ENCODE data around the gene TTC39B. TPM values are rescaled to one million over a fixed set of nuclear protein-coding genes. Genes with fewer than 3 reads are reported as not detected.

The TTC39B gene
- total and polyA plus RNA-seq, 2 donors = 9.4 to 10.6 TPM

GRCh38 chr9:15308511-15308910 lies 1.5 kb upstream of the TTC39B start:
- no peak for DNase-seq (ENCODE audit: low read depth in 6 of 9, low spot score in 9 of 9)
- Histone ChIP-seq H3K36me3 (ENCODE audit: control insufficient read depth in 2 of 2, insufficient read depth in 2 of 2, low read length in 1 of 2) (no peaks in the 10 kb centered on the region), H3K9me3 (ENCODE audit: control insufficient read depth in 2 of 2, insufficient read depth in 1 of 2, low read length in 1 of 2) (no peaks in the 10 kb centered on the region), H3K27ac (ENCODE audit: low read depth in 1 of 2, low read length in 1 of 2) (no peak overlapping the region), H3K4me1 (ENCODE audit: control insufficient read depth in 2 of 2, insufficient read depth in 2 of 2, low read length in 2 of 2) (peaks cover 7 to 19% of the 10 kb centered on the region in 2 donors), H3K4me3 (ENCODE audit: low read length in 2 of 2) (no peak overlapping the region), H3K27me3 (ENCODE audit: control insufficient read depth in 2 of 2, insufficient read depth in 1 of 2, low read length in 1 of 2) (peaks cover 0 to 14% of the 10 kb centered on the region in 2 donors)
- WGBS = 46% methylated on average over 1 of the region's 1 CpG

DNA sequence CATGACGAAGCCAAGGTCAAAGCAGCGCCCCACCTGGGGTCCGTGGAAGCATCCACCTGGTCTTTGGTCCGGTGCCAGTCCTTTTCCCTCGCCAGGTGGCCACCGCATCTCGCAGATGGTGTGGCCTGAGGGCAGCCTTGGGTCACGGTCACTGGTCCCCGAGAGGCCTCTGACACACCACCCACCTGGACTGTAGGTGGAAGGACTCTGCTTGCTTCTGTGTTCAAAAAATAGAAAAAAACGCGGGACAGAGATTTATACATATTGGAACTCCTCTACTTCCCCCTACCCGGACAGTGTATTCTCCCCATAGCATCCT lies 466 bp upstream of the TTC39B start:
- Histone ChIP-seq H3K27me3 (ENCODE audit: control insufficient read depth in 2 of 2, insufficient read depth in 1 of 2, low read length in 1 of 2) (peaks cover 0 to 14% of the 10 kb centered on the region in 2 donors), H3K4me3 (ENCODE audit: low read length in 2 of 2) (peak overlapping the region; percentile 79 to 83), H3K9me3 (ENCODE audit: control insufficient read depth in 2 of 2, insufficient read depth in 1 of 2, low read length in 1 of 2) (no peaks in the 10 kb centered on the region), H3K27ac (ENCODE audit: low read depth in 1 of 2, low read length in 1 of 2) (peak overlapping the region; percentile 18 to 68), H3K36me3 (ENCODE audit: control insufficient read depth in 2 of 2, insufficient read depth in 2 of 2, low read length in 1 of 2) (no peaks in the 10 kb centered on the region), H3K4me1 (ENCODE audit: control insufficient read depth in 2 of 2, insufficient read depth in 2 of 2, low read length in 2 of 2) (peaks cover 7 to 19% of the 10 kb centered on the region in 2 donors)
- DNase-seq (ENCODE audit: low read depth in 6 of 9, low spot score in 9 of 9) = no peak
- 8% methylated on average over 12 of the region's 12 CpGs for WGBS

- H3K4me1 ChIP-seq (ENCODE audit: control insufficient read depth in 2 of 2, insufficient read depth in 2 of 2, low read length in 2 of 2) = peaks cover 7 to 20% of the 10 kb centered on the region in 2 donors
- H3K9me3 ChIP-seq (ENCODE audit: control insufficient read depth in 2 of 2, insufficient read depth in 1 of 2, low read length in 1 of 2) = no peaks in the 10 kb centered on the region
- H3K27ac ChIP-seq (ENCODE audit: low read depth in 1 of 2, low read length in 1 of 2) = peak overlapping the region; percentile 71 to 86
- no peaks in the 10 kb centered on the region for H3K36me3 ChIP-seq (ENCODE audit: control insufficient read depth in 2 of 2, insufficient read depth in 2 of 2, low read length in 1 of 2)
- 8% methylated on average over 32 of the region's 32 CpGs for WGBS
- DNase-seq (ENCODE audit: low read depth in 6 of 9, low spot score in 9 of 9) = peak in 2 of 9 donors; percentile 55 to 78
- H3K4me3 ChIP-seq (ENCODE audit: low read length in 2 of 2) = peak overlapping the region; percentile 79 to 83
- peaks cover 0 to 14% of the 10 kb centered on the region in 2 donors for H3K27me3 ChIP-seq (ENCODE audit: control insufficient read depth in 2 of 2, insufficient read depth in 1 of 2, low read length in 1 of 2)
Observed at GRCh38 chr9:15306068-15306756, 804 bp downstream of the TTC39B start.

- Histone ChIP-seq H3K27me3 (ENCODE audit: control insufficient read depth in 2 of 2, insufficient read depth in 1 of 2, low read length in 1 of 2) (peaks cover 0 to 14% of the 10 kb centered on the region in 2 donors), H3K27ac (ENCODE audit: low read depth in 1 of 2, low read length in 1 of 2) (peak overlapping the region; percentile 20 to 26), H3K36me3 (ENCODE audit: control insufficient read depth in 2 of 2, insufficient read depth in 2 of 2, low read length in 1 of 2) (no peaks in the 10 kb centered on the region), H3K9me3 (ENCODE audit: control insufficient read depth in 2 of 2, insufficient read depth in 1 of 2, low read length in 1 of 2) (no peaks in the 10 kb centered on the region), H3K4me3 (ENCODE audit: low read length in 2 of 2) (peak overlapping the region in 1 of 2 donors; percentile 83), H3K4me1 (ENCODE audit: control insufficient read depth in 2 of 2, insufficient read depth in 2 of 2, low read length in 2 of 2) (peaks cover 7 to 25% of the 10 kb centered on the region in 2 donors)
- 65% methylated on average over 4 of the region's 4 CpGs for WGBS
- DNase-seq (ENCODE audit: low read depth in 6 of 9, low spot score in 9 of 9) = no peak
Observed at GRCh38 chr9:15305470-15305869, 1.5 kb downstream of the TTC39B start.

- Histone ChIP-seq H3K36me3 (ENCODE audit: control insufficient read depth in 2 of 2, insufficient read depth in 2 of 2, low read length in 1 of 2) (no peaks in the 10 kb centered on the region), H3K9me3 (ENCODE audit: control insufficient read depth in 2 of 2, insufficient read depth in 1 of 2, low read length in 1 of 2) (no peaks in the 10 kb centered on the region), H3K4me3 (ENCODE audit: low read length in 2 of 2) (no peak overlapping the region), H3K27me3 (ENCODE audit: control insufficient read depth in 2 of 2, insufficient read depth in 1 of 2, low read length in 1 of 2) (peaks cover 0 to 14% of the 10 kb centered on the region in 2 donors), H3K4me1 (ENCODE audit: control insufficient read depth in 2 of 2, insufficient read depth in 2 of 2, low read length in 2 of 2) (peaks cover 14 to 33% of the 10 kb centered on the region in 2 donors), H3K27ac (ENCODE audit: low read depth in 1 of 2, low read length in 1 of 2) (no peak overlapping the region)
- 98% methylated on average over 1 of the region's 1 CpG for WGBS
- no peak for DNase-seq (ENCODE audit: low read depth in 6 of 9, low spot score in 9 of 9)
Observed at GRCh38 chr9:15304632-15305031, 2.4 kb downstream of the TTC39B start.

- H3K4me1 ChIP-seq (ENCODE audit: control insufficient read depth in 2 of 2, insufficient read depth in 2 of 2, low read length in 2 of 2) = peaks cover 34 to 57% of the 10 kb centered on the region in 2 donors
- no peaks in the 10 kb centered on the region for H3K27me3 ChIP-seq (ENCODE audit: control insufficient read depth in 2 of 2, insufficient read depth in 1 of 2, low read length in 1 of 2)
- no peak overlapping the region for H3K4me3 ChIP-seq (ENCODE audit: low read length in 2 of 2)
- peaks cover 0 to 4% of the 10 kb centered on the region in 2 donors for H3K36me3 ChIP-seq (ENCODE audit: control insufficient read depth in 2 of 2, insufficient read depth in 2 of 2, low read length in 1 of 2)
- 57% methylated on average over 1 of the region's 1 CpG for WGBS
- DNase-seq (ENCODE audit: low read depth in 6 of 9, low spot score in 9 of 9) = no peak
- peak overlapping the region; percentile 96 for H3K27ac ChIP-seq (ENCODE audit: low read depth in 1 of 2, low read length in 1 of 2)
- H3K9me3 ChIP-seq (ENCODE audit: control insufficient read depth in 2 of 2, insufficient read depth in 1 of 2, low read length in 1 of 2) = peaks cover 0 to 12% of the 10 kb centered on the region in 2 donors
Observed at GRCh38 chr9:15300218-15300617, 6.8 kb downstream of the TTC39B start.

GRCh38 chr9:15299374-15299939 lies 7.6 kb downstream of the TTC39B start:
- peak overlapping the region; percentile 19 to 28 for H3K4me3 ChIP-seq (ENCODE audit: low read length in 2 of 2)
- peaks cover 0 to 12% of the 10 kb centered on the region in 2 donors for H3K9me3 ChIP-seq (ENCODE audit: control insufficient read depth in 2 of 2, insufficient read depth in 1 of 2, low read length in 1 of 2)
- H3K4me1 ChIP-seq (ENCODE audit: control insufficient read depth in 2 of 2, insufficient read depth in 2 of 2, low read length in 2 of 2) = peaks cover 41 to 64% of the 10 kb centered on the region in 2 donors
- H3K27me3 ChIP-seq (ENCODE audit: control insufficient read depth in 2 of 2, insufficient read depth in 1 of 2, low read length in 1 of 2) = no peaks in the 10 kb centered on the region
- 12% methylated on average over 6 of the region's 6 CpGs for WGBS
- peak in 6 of 9 donors; percentile 69 to 92 (median 76) for DNase-seq (ENCODE audit: low read depth in 6 of 9, low spot score in 9 of 9)
- peaks cover 0 to 4% of the 10 kb centered on the region in 2 donors for H3K36me3 ChIP-seq (ENCODE audit: control insufficient read depth in 2 of 2, insufficient read depth in 2 of 2, low read length in 1 of 2)
- H3K27ac ChIP-seq (ENCODE audit: low read depth in 1 of 2, low read length in 1 of 2) = peak overlapping the region; percentile 96

GRCh38 chr9:15298362-15298761 lies 8.7 kb downstream of the TTC39B start:
- H3K4me1 ChIP-seq (ENCODE audit: control insufficient read depth in 2 of 2, insufficient read depth in 2 of 2, low read length in 2 of 2) = peaks cover 50 to 75% of the 10 kb centered on the region in 2 donors
- peaks cover 0 to 4% of the 10 kb centered on the region in 2 donors for H3K36me3 ChIP-seq (ENCODE audit: control insufficient read depth in 2 of 2, insufficient read depth in 2 of 2, low read length in 1 of 2)
- WGBS = 98% methylated on average over 3 of the region's 3 CpGs
- DNase-seq (ENCODE audit: low read depth in 6 of 9, low spot score in 9 of 9) = no peak
- H3K27me3 ChIP-seq (ENCODE audit: control insufficient read depth in 2 of 2, insufficient read depth in 1 of 2, low read length in 1 of 2) = no peaks in the 10 kb centered on the region
- H3K4me3 ChIP-seq (ENCODE audit: low read length in 2 of 2) = no peak overlapping the region
- H3K9me3 ChIP-seq (ENCODE audit: control insufficient read depth in 2 of 2, insufficient read depth in 1 of 2, low read length in 1 of 2) = peaks cover 0 to 12% of the 10 kb centered on the region in 2 donors
- peak overlapping the region; percentile 96 for H3K27ac ChIP-seq (ENCODE audit: low read depth in 1 of 2, low read length in 1 of 2)

DNA sequence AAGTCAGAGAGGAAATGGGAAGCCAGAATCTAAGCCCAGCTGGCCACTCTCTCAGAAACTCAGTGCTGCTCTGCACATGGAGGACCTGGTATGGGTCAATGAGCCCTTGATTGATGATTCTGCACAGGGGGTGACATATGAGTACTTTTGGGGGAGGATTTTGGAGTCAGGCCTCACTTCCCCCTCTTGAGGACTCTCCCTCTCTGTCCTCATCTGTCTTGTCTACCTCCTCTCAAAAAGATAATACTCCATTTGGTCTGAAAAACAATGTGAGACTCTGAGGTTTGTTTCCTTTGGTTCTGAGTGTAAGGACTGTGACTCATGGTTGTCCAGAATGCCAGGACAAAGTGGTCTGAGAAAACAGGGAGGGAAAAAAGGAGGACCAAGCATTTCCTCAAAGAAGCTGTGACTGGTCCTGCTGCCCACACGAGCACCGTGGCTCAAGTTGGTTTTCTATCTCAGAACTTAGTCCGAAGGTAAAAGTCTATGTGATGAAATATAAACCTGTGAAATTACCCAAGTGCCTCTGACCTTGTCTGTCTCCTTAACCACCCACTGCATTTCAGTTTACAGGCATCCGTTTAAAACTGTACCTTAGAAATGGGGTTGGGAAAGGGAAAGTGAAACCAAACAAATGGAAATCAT lies 11.1 kb downstream of the TTC39B start:
- peaks cover 0 to 12% of the 10 kb centered on the region in 2 donors for H3K9me3 ChIP-seq (ENCODE audit: control insufficient read depth in 2 of 2, insufficient read depth in 1 of 2, low read length in 1 of 2)
- H3K27me3 ChIP-seq (ENCODE audit: control insufficient read depth in 2 of 2, insufficient read depth in 1 of 2, low read length in 1 of 2) = no peaks in the 10 kb centered on the region
- 15% methylated on average over 4 of the region's 4 CpGs for WGBS
- H3K4me3 ChIP-seq (ENCODE audit: low read length in 2 of 2) = peak overlapping the region; percentile 27 to 36
- peak in 5 of 9 donors; percentile 51 to 87 (median 61) for DNase-seq (ENCODE audit: low read depth in 6 of 9, low spot score in 9 of 9)
- peaks cover 0 to 4% of the 10 kb centered on the region in 2 donors for H3K36me3 ChIP-seq (ENCODE audit: control insufficient read depth in 2 of 2, insufficient read depth in 2 of 2, low read length in 1 of 2)
- peak overlapping the region; percentile 93 for H3K27ac ChIP-seq (ENCODE audit: low read depth in 1 of 2, low read length in 1 of 2)
- peaks cover 50 to 73% of the 10 kb centered on the region in 2 donors for H3K4me1 ChIP-seq (ENCODE audit: control insufficient read depth in 2 of 2, insufficient read depth in 2 of 2, low read length in 2 of 2)
